A549 (cell line): ENCODE data around the gene FGD2.

Experiments used
- BHLHE40 ChIP-seq: IDR thresholded peaks from 2 replicates; pipeline ENCODE4 v1.6.1; 2012; ENCODE audit warnings: low read depth, low read length, inconsistent platforms
- CBX8 ChIP-seq: fragments of 200-600 bp; sonication (generic); IDR thresholded peaks from 2 replicates; pipeline ENCODE4 v1.6.1; 2016
- CHD4 ChIP-seq: fragments of 200-600 bp; sonication (generic); IDR thresholded peaks from 2 replicates; pipeline ENCODE4 v1.6.1; 2016; ENCODE audit warnings: antibody characterized with exemption, mild to moderate bottlenecking, borderline replicate concordance
- CTCF ChIP-seq: fragments of >200 bp; sonication (Bioruptor Twin); formaldehyde crosslinking; IDR thresholded peaks from 3 replicates; pipeline ENCODE4 v1.5.1; 2016
- KDM5A ChIP-seq: fragments of 200-600 bp; sonication (generic); IDR thresholded peaks from 2 replicates; pipeline ENCODE4 v1.6.1; 2016; ENCODE audit warnings: antibody characterized with exemption, mild to moderate bottlenecking
- MAZ ChIP-seq: fragments of 150-350 bp; IDR thresholded peaks from 2 replicates; pipeline ENCODE4 v1.6.1; 2014; ENCODE audit warnings: antibody characterized with exemption, low read depth, low read length, borderline replicate concordance
- MYC ChIP-seq: IDR thresholded peaks from 2 replicates; pipeline ENCODE4 v1.6.1; 2012; ENCODE audit warnings: mild to moderate bottlenecking, inconsistent platforms, low read length, improper control_type of control experiment, borderline replicate concordance
- PHF8 ChIP-seq: fragments of 200-600 bp; sonication (generic); IDR thresholded peaks from 2 replicates; pipeline ENCODE4 v1.6.1; 2016; ENCODE audit warnings: low read depth, mild to moderate bottlenecking, antibody characterized with exemption, moderate library complexity, borderline replicate concordance
- POLR2A ChIP-seq: IDR thresholded peaks from 2 replicates; pipeline ENCODE4 v1.6.1; 2012; ENCODE audit warnings: mild to moderate bottlenecking, low read length
- RAD21 ChIP-seq, 2 experiments: fragments of >200 bp in 1 of 2; sonication (Bioruptor Twin) in 1 of 2; formaldehyde crosslinking in 1 of 2; IDR thresholded peaks in 1 of 2; conservative IDR thresholded peaks in 1 of 2; 2 replicates in 1 of 2; 3 replicates in 1 of 2; pipeline ENCODE4 v1.6.1; 2012 to 2018; ENCODE audit warnings: inconsistent platforms in 1 of 2
- REST ChIP-seq: fragments of 200-600 bp; sonication (generic); IDR thresholded peaks from 2 replicates; pipeline ENCODE4 v1.6.1; 2016; ENCODE audit warnings: antibody characterized with exemption, mild to moderate bottlenecking, moderate library complexity
- RFX5 ChIP-seq: fragments of 450-650 bp; IDR thresholded peaks from 2 replicates; pipeline ENCODE4 v1.7.1; 2014; ENCODE audit warnings: antibody characterized with exemption, mild to moderate bottlenecking, moderate library complexity
- SMC3 ChIP-seq: fragments of >200 bp; sonication (Bioruptor Twin); formaldehyde crosslinking; IDR thresholded peaks from 3 replicates; pipeline ENCODE4 v1.6.1; 2018; ENCODE audit warnings: inconsistent platforms

GRCh38 chr6:37050045-37050853 is 44.8 kb downstream of the FGD2 start:
- TF ChIP-seq CTCF (no peak), REST (no peak), POLR2A (no peak), RAD21 (conservative IDR thresholded peaks at IDR 0.05 in 1 of 2, IDR thresholded peaks at IDR 0.05 in 1 of 2) (no peak), PHF8 (no peak), RFX5 (no peak), BHLHE40 (no peak), CBX8 (no peak), SMC3 (no peak), CHD4 (no peak), MAZ (no peak), MYC (no peak), KDM5A (no peak)
